HepG2 (cell line): ENCODE results near the gene TNNI3K. TPM values are rescaled to one million over a fixed set of nuclear protein-coding genes. Genes with fewer than 3 reads are reported as not detected.

Experiments
- ATAC-seq: fragments of 200-7000 bp; cut with Tn5 transposase; 3 replicates; pipeline ENCODE4 v1.9.1; 2020; ENCODE audit warnings: mild to moderate bottlenecking, moderate library complexity
- BruUV-seq: library from RNA; stranded (reverse); fragments of 400-500 nt; replicated peaks from 2 replicates; lab custom pipeline; 2021; lab: Mats Ljungman, UMichigan
- CTCF ChIA-PET: fragments of 300-600 bp; formaldehyde crosslinking; extraction: SDS; loops from one replicate; lab custom pipeline; 2021; ENCODE audit warnings: low total read pairs, inconsistent platforms, low intra/inter-chr PET ratio; lab: Yijun Ruan, JAX
- POLR2A ChIA-PET: fragments of 350-600 bp; sonication (Branson Sonifier 250); formaldehyde crosslinking; loops from one replicate; lab custom pipeline; 2020; ENCODE audit warnings: antibody characterized with exemption, inconsistent platforms; lab: Yijun Ruan, JAX
- DNase-seq: peaks from one replicate; pipeline ENCODE4 v3.0.0-alpha.2; 2015; ENCODE audit warnings: low spot score
- FAIRE-seq: peaks from 3 replicates; lab custom pipeline; 2011; peaks lifted over from hg19 to GRCh38; lab: Jason Lieb, UNC
- H2AFZ ChIP-seq: one replicate; pipeline ENCODE4 v1.6.1; 2011; ENCODE audit warnings: low read length, inconsistent platforms
- H3K27ac ChIP-seq: fragments of 300-600 bp; 3 replicates; pipeline ENCODE4 v1.8.0; 2011; ENCODE audit warnings: mixed run types, mild to moderate bottlenecking, mixed read lengths, low read length, inconsistent platforms; ENCODE audit not compliant: insufficient read depth; ENCODE audit errors: extremely low read length
- H3K27me3 ChIP-seq, 2 experiments: fragments of 200-600 bp in 1 of 2; 2 replicates in 1 of 2; 3 replicates in 1 of 2; pipeline versions ENCODE4 v1.6.0 to v1.8.0; 2011; ENCODE audit warnings: low read length in 2 of 2, mild to moderate bottlenecking in 2 of 2, moderate library complexity in 2 of 2, inconsistent platforms in 1 of 2; ENCODE audit not compliant: insufficient read depth in 2 of 2, control insufficient read depth in 1 of 2
- H3K36me3 ChIP-seq, 2 experiments: fragments of 200-600 bp in 1 of 2; replicated peaks in 1 of 2; 2 replicates in 1 of 2; 3 replicates in 1 of 2; pipeline versions ENCODE4 v1.5.1 to v1.8.0; 2011; ENCODE audit warnings: low read length in 2 of 2, inconsistent platforms in 1 of 2; ENCODE audit not compliant: insufficient read depth in 2 of 2, control insufficient read depth in 1 of 2
- H3K4me1 ChIP-seq: 2 replicates; pipeline ENCODE4 v1.5.1; 2012; ENCODE audit warnings: low read length, inconsistent platforms; ENCODE audit not compliant: insufficient read depth
- H3K4me2 ChIP-seq: 2 replicates; pipeline ENCODE4 v1.6.0; 2011; ENCODE audit warnings: low read depth, low read length, inconsistent platforms
- H3K4me3 ChIP-seq, 3 experiments: fragments of 200-600 bp in 1 of 3; sonication (generic), shearing (Covaris generic) in 1 of 3; replicated peaks in 1 of 3; 2 replicates each; pipeline ENCODE4 v1.5.1; 2011 to 2016; ENCODE audit warnings: low read length in 3 of 3, inconsistent platforms in 2 of 3, low read depth in 2 of 3, mild to moderate bottlenecking in 2 of 3, control low read depth in 1 of 3, mixed read lengths in 1 of 3; ENCODE audit not compliant: insufficient read depth in 1 of 3
- H3K79me2 ChIP-seq: one replicate; pipeline ENCODE4 v1.6.1; 2011; ENCODE audit warnings: low read length, inconsistent platforms; ENCODE audit not compliant: insufficient read depth
- H3K9ac ChIP-seq: 2 replicates; pipeline ENCODE4 v1.6.0; 2011; ENCODE audit warnings: mild to moderate bottlenecking, low read depth, low read length, inconsistent platforms; ENCODE audit not compliant: insufficient read depth
- H3K9me3 ChIP-seq: 2 replicates; pipeline ENCODE4 v1.5.1; 2012; ENCODE audit warnings: mild to moderate bottlenecking, low read length
- H4K20me1 ChIP-seq: 2 replicates; pipeline ENCODE4 v1.6.0; 2011; ENCODE audit warnings: inconsistent platforms, mild to moderate bottlenecking, low read length, moderate library complexity; ENCODE audit not compliant: insufficient read depth
- NFE2L2 ChIP-seq: fragments of 150-350 bp; IDR thresholded peaks from 2 replicates; pipeline ENCODE4 v1.6.1; 2014; ENCODE audit warnings: low read length
- PHF20 ChIP-seq: sonication (generic); formaldehyde crosslinking; IDR thresholded peaks from 2 replicates; pipeline ENCODE4 v1.5.0; 2020; ENCODE audit warnings: mild to moderate bottlenecking, missing genetic modification reagents
- RXRA ChIP-seq: sonication (generic); formaldehyde crosslinking; IDR thresholded peaks from 2 replicates; pipeline ENCODE4 v1.5.1; 2020; ENCODE audit warnings: missing genetic modification reagents
- SRY ChIP-seq: sonication (generic); formaldehyde crosslinking; IDR thresholded peaks from 2 replicates; pipeline ENCODE4 v1.8.0; 2022; ENCODE audit warnings: mild to moderate bottlenecking, missing genetic modification reagents
- TOPORS ChIP-seq: sonication (generic); formaldehyde crosslinking; IDR thresholded peaks from 2 replicates; pipeline ENCODE4 v1.8.0; 2023; ENCODE audit warnings: mild to moderate bottlenecking, missing genetic modification reagents
- ZBTB3 ChIP-seq: sonication (generic); formaldehyde crosslinking; IDR thresholded peaks from 2 replicates; pipeline ENCODE4 v1.4.0; 2020; ENCODE audit warnings: low read depth, mild to moderate bottlenecking, moderate library complexity, missing genetic modification reagents, borderline replicate concordance
- ZNF570 ChIP-seq: sonication (generic); formaldehyde crosslinking; IDR thresholded peaks from 2 replicates; pipeline ENCODE4 v1.4.0; 2020; ENCODE audit warnings: mild to moderate bottlenecking, missing genetic modification reagents, borderline replicate concordance
- ZNF577 ChIP-seq: sonication (generic); formaldehyde crosslinking; IDR thresholded peaks from 2 replicates; pipeline ENCODE4 v1.4.0; 2020; ENCODE audit warnings: mild to moderate bottlenecking, low read depth, missing genetic modification reagents, borderline replicate concordance
- WGBS: methylation state at CpG from one replicate; pipeline ENCODE4 v1.1.6; 2017; ENCODE audit warnings: low lambda C conversion rate; 5-methylcytosine and 5-hydroxymethylcytosine counted together
- in situ Hi-C: cut with HindIII; loops from 2 replicates; pipeline ENCODE4 v1.10.0; 2017; ENCODE audit warnings: low pct_unique_long_range_greater_than_20kb; ENCODE audit not compliant: extremely low pct_ligation_motif_present
- intact Hi-C: fragments of 100-400 bp; cut with micrococcal nuclease; formaldehyde crosslinking; loops from one replicate; pipeline ENCODE4 v1.10.0; 2022; ENCODE audit not compliant: unreplicated experiment
- polyA plus RNA-seq, 8 experiments: library from polyadenylated mRNA; depleted of rRNA in 3 of 8; stranded (reverse) in 7 of 8; unstranded in 1 of 8; fragments of >200 nt; fragmentation: Illumina TruSeq in 4 of 8; extraction: Trizol in 4 of 8; gene quantifications; 2 replicates each; pipeline versions ENCODE4 v1.2.1 to v1.2.3, GENCODE V29; 2011 to 2016; ENCODE audit warnings: low read depth in 4 of 8, missing spikeins in 1 of 8, mixed read lengths in 1 of 8; ENCODE audit not compliant: insufficient read depth in 1 of 8
- total RNA-seq, 5 experiments: library from RNA; depleted of rRNA; stranded (reverse); fragments of >200 nt; fragmentation: Illumina TruSeq; extraction: Trizol; gene quantifications; 2 replicates each; pipeline ENCODE4 v1.2.3, GENCODE V29; 2016; ENCODE audit warnings: low read depth in 1 of 5
- TF ChIP-seq, protein P1 (sequence below): sonication (generic); formaldehyde crosslinking; IDR thresholded peaks from 2 replicates; pipeline ENCODE4 v1.5.1; 2020; ENCODE audit warnings: missing genetic modification reagents, mild to moderate bottlenecking, borderline replicate concordance
- TF ChIP-seq, protein P2 (sequence below): sonication (generic); formaldehyde crosslinking; IDR thresholded peaks from 2 replicates; pipeline ENCODE4 v1.5.0; 2020; ENCODE audit warnings: mild to moderate bottlenecking, missing genetic modification reagents
- TF ChIP-seq, protein P3 (sequence below): sonication (generic); formaldehyde crosslinking; IDR thresholded peaks from 2 replicates; pipeline ENCODE4 v1.4.0; 2020; ENCODE audit warnings: mild to moderate bottlenecking, missing genetic modification reagents
- TF ChIP-seq, protein P4 (sequence below): sonication (generic); formaldehyde crosslinking; IDR thresholded peaks from 2 replicates; pipeline ENCODE4 v1.4.0; 2020; ENCODE audit warnings: missing genetic modification reagents
- TF ChIP-seq, protein P5 (sequence below): sonication (generic); IDR thresholded peaks from 2 replicates; pipeline ENCODE4 v1.6.1; 2016; ENCODE audit warnings: low read depth, borderline replicate concordance

TNNI3K gene
- total and polyA plus RNA-seq, 2 of the 13 experiments (the other 11 are each of a cell fraction or from before 2014, with no cell fraction given), result 1.1 TPM; not detected in 1

DNA sequence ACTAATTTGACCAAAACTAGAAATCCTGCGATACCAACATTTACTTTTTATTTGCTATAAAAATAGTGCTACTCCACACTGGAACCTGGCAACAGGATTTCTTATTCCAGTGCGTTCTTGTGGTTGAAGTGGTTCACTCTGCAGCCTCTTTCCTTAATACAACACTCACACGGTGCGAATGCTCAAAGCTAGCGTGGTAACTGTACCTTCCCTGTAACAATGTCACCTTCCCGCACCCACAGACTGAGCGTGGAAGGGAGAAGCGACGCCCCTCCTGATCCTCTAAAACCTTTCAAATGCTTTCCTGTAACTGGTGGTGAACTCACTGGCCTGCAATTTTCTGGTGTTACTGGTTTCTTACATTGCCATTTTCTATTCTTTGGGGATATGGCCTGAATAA is 145.1 kb downstream of the TNNI3K start:
- Histone ChIP-seq H3K27me3 (no peaks in the 10 kb centered on the region), H3K36me3 (no peaks in the 10 kb centered on the region), H3K9ac (no peak overlapping the region), H4K20me1 (no peaks in the 10 kb centered on the region), H3K4me2 (no peak overlapping the region), H3K79me2 (no peaks in the 10 kb centered on the region), H2AFZ (no peak overlapping the region), H3K9me3 (no peaks in the 10 kb centered on the region), H3K27ac (no peak overlapping the region), H3K4me1 (no peaks in the 10 kb centered on the region), H3K4me3 (no peak overlapping the region)
- ChIA-PET POLR2A (no interaction called here), CTCF (no interaction called here)
- intact Hi-C loops (no loop called here), in situ Hi-C loops (no loop called here)
- TF ChIP-seq, protein P1, sequence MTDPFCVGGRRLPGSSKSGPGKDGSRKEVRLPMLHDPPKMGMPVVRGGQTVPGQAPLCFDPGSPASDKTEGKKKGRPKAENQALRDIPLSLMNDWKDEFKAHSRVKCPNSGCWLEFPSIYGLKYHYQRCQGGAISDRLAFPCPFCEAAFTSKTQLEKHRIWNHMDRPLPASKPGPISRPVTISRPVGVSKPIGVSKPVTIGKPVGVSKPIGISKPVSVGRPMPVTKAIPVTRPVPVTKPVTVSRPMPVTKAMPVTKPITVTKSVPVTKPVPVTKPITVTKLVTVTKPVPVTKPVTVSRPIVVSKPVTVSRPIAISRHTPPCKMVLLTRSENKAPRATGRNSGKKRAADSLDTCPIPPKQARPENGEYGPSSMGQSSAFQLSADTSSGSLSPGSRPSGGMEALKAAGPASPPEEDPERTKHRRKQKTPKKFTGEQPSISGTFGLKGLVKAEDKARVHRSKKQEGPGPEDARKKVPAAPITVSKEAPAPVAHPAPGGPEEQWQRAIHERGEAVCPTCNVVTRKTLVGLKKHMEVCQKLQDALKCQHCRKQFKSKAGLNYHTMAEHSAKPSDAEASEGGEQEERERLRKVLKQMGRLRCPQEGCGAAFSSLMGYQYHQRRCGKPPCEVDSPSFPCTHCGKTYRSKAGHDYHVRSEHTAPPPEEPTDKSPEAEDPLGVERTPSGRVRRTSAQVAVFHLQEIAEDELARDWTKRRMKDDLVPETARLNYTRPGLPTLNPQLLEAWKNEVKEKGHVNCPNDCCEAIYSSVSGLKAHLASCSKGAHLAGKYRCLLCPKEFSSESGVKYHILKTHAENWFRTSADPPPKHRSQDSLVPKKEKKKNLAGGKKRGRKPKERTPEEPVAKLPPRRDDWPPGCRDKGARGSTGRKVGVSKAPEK (CRISPR knock-in tag), result no peak
- TF ChIP-seq SRY (CRISPR knock-in tag) (no peak), PHF20 (CRISPR knock-in tag) (no peak), TOPORS (CRISPR knock-in tag) (no peak), ZNF570 (CRISPR knock-in tag) (no peak), NFE2L2 (no peak), ZNF577 (CRISPR knock-in tag) (no peak), RXRA (CRISPR knock-in tag) (no peak), ZBTB3 (CRISPR knock-in tag) (no peak)
- TF ChIP-seq, protein P2, sequence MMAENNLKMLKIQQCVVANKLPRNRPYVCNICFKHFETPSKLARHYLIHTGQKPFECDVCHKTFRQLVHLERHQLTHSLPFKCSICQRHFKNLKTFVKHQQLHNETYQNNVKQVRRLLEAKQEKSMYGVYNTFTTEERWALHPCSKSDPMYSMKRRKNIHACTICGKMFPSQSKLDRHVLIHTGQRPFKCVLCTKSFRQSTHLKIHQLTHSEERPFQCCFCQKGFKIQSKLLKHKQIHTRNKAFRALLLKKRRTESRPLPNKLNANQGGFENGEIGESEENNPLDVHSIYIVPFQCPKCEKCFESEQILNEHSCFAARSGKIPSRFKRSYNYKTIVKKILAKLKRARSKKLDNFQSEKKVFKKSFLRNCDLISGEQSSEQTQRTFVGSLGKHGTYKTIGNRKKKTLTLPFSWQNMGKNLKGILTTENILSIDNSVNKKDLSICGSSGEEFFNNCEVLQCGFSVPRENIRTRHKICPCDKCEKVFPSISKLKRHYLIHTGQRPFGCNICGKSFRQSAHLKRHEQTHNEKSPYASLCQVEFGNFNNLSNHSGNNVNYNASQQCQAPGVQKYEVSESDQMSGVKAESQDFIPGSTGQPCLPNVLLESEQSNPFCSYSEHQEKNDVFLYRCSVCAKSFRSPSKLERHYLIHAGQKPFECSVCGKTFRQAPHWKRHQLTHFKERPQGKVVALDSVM, result no peak
- TF ChIP-seq, protein P3, sequence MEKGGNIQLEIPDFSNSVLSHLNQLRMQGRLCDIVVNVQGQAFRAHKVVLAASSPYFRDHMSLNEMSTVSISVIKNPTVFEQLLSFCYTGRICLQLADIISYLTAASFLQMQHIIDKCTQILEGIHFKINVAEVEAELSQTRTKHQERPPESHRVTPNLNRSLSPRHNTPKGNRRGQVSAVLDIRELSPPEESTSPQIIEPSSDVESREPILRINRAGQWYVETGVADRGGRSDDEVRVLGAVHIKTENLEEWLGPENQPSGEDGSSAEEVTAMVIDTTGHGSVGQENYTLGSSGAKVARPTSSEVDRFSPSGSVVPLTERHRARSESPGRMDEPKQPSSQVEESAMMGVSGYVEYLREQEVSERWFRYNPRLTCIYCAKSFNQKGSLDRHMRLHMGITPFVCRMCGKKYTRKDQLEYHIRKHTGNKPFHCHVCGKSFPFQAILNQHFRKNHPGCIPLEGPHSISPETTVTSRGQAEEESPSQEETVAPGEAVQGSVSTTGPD, result no peak
- TF ChIP-seq, protein P4, sequence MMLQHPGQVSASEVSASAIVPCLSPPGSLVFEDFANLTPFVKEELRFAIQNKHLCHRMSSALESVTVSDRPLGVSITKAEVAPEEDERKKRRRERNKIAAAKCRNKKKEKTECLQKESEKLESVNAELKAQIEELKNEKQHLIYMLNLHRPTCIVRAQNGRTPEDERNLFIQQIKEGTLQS, result no peak
- TF ChIP-seq, protein P5, sequence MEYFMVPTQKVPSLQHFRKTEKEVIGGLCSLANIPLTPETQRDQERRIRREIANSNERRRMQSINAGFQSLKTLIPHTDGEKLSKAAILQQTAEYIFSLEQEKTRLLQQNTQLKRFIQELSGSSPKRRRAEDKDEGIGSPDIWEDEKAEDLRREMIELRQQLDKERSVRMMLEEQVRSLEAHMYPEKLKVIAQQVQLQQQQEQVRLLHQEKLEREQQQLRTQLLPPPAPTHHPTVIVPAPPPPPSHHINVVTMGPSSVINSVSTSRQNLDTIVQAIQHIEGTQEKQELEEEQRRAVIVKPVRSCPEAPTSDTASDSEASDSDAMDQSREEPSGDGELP, result no peak
- no peak for FAIRE-seq
- BruUV-seq, result no TSS peak
- WGBS, result 35% methylated on average over 9 of the region's 9 CpGs
- ATAC-seq, result no peak
- no peak for DNase-seq
